Endothelial cell of umbilical vein (primary cell): ENCODE results near the gene SSNA1. TPM values are rescaled to one million over a fixed set of nuclear protein-coding genes. Genes with fewer than 3 reads are reported as not detected.

ENCODE experiments used
- BruUV-seq: library from RNA; stranded (reverse); fragments of 400-500 nt; replicated peaks from 2 replicates; lab custom pipeline; 2021; lab: Mats Ljungman, UMichigan
- CTCF ChIA-PET: fragments of 300-600, 350-600 bp; sonication (Branson Sonifier 250); formaldehyde crosslinking; loops from one replicate; lab custom pipeline; 2021; ENCODE audit warnings: antibody characterized with exemption, inconsistent platforms; lab: Charles Lee
- POLR2A ChIA-PET: fragments of 300-600, 350-600 bp; sonication (Branson Sonifier 250); formaldehyde crosslinking; loops from one replicate; lab custom pipeline; 2021; ENCODE audit warnings: antibody characterized with exemption, inconsistent platforms; lab: Charles Lee
- DNase-seq: peaks from one replicate; pipeline ENCODE4 v3.0.0-alpha.2; 2011; ENCODE audit warnings: low read depth, low spot score
- FAIRE-seq: peaks from 2 replicates; lab custom pipeline; 2011; peaks lifted over from hg19 to GRCh38; lab: Jason Lieb, UNC
- H2AFZ ChIP-seq: 2 replicates; pipeline ENCODE4 v1.6.0; 2012; ENCODE audit warnings: low read depth, low read length, control low read depth, inconsistent platforms
- H3K27ac ChIP-seq: 2 replicates; pipeline ENCODE4 v1.5.1; 2011; ENCODE audit warnings: low read depth, mild to moderate bottlenecking, control low read depth, low read length, moderate library complexity; ENCODE audit not compliant: insufficient read depth
- H3K27me3 ChIP-seq, 2 experiments: 2 replicates each; pipeline versions ENCODE4 v1.6.0 to v1.6.1; 2011; ENCODE audit warnings: low read length in 2 of 2, mixed read lengths in 1 of 2; ENCODE audit not compliant: control insufficient read depth in 2 of 2, insufficient read depth in 2 of 2
- H3K36me3 ChIP-seq, 2 experiments: 2 replicates in 1 of 2; 3 replicates in 1 of 2; pipeline ENCODE4 v1.5.1; 2011; ENCODE audit warnings: low read length in 2 of 2, mild to moderate bottlenecking in 1 of 2, moderate library complexity in 1 of 2; ENCODE audit not compliant: control insufficient read depth in 2 of 2, insufficient read depth in 2 of 2; ENCODE audit errors: extremely low read depth in 1 of 2
- H3K4me1 ChIP-seq: 3 replicates; pipeline ENCODE4 v1.5.1; 2011; ENCODE audit warnings: mild to moderate bottlenecking, low read length; ENCODE audit not compliant: control insufficient read depth, insufficient read depth; ENCODE audit errors: extremely low read depth
- H3K4me2 ChIP-seq: 2 replicates; pipeline ENCODE4 v1.6.1; 2011; ENCODE audit warnings: low read length, control low read depth, mixed read lengths; ENCODE audit not compliant: insufficient read depth
- H3K4me3 ChIP-seq, 3 experiments: fragments of 200-600 bp in 1 of 3; sonication (generic), shearing (Covaris generic) in 1 of 3; replicated peaks in 1 of 3; 2 replicates each; pipeline ENCODE4 v1.5.1; 2011 to 2016; ENCODE audit warnings: control low read depth in 3 of 3, low read length in 3 of 3, mild to moderate bottlenecking in 2 of 3, inconsistent platforms in 1 of 3, low read depth in 1 of 3, moderate library complexity in 1 of 3; ENCODE audit not compliant: insufficient read depth in 1 of 3
- H3K79me2 ChIP-seq: 2 replicates; pipeline ENCODE4 v1.6.0; 2012; ENCODE audit warnings: low read length, inconsistent platforms; ENCODE audit not compliant: control insufficient read depth, insufficient read depth
- H3K9ac ChIP-seq: replicated peaks from 2 replicates; pipeline ENCODE3; 2011; ENCODE audit warnings: low read length, control low read depth; ENCODE audit not compliant: insufficient read depth; ENCODE audit errors: extremely low read depth
- H3K9me1 ChIP-seq: replicated peaks from 3 replicates; pipeline ENCODE4 v1.6.0; 2011; ENCODE audit warnings: mild to moderate bottlenecking, low read length; ENCODE audit not compliant: control insufficient read depth, insufficient read depth; ENCODE audit errors: extremely low read depth
- H3K9me3 ChIP-seq: replicated peaks from 2 replicates; pipeline ENCODE4 v1.5.1; 2012; ENCODE audit warnings: low read length, inconsistent platforms; ENCODE audit not compliant: control insufficient read depth, insufficient read depth
- H4K20me1 ChIP-seq: replicated peaks from 2 replicates; pipeline ENCODE3; 2011; ENCODE audit warnings: mild to moderate bottlenecking, low read length; ENCODE audit not compliant: control insufficient read depth, insufficient read depth; ENCODE audit errors: extremely low read depth
- EZH2 ChIP-seq: IDR thresholded peaks from 2 replicates; pipeline ENCODE4 v1.6.1; 2012; ENCODE audit warnings: borderline replicate concordance, low read depth, mild to moderate bottlenecking, moderate library complexity, low read length, inconsistent platforms; ENCODE audit not compliant: severe bottlenecking
- FOS ChIP-seq: IDR thresholded peaks from 2 replicates; pipeline ENCODE4 v1.6.1; 2011; ENCODE audit warnings: mild to moderate bottlenecking, low read length, moderate library complexity, borderline replicate concordance; ENCODE audit not compliant: insufficient read depth
- GATA2 ChIP-seq: IDR thresholded peaks from 2 replicates; pipeline ENCODE4 v1.7.0; 2011; ENCODE audit warnings: low read depth, mild to moderate bottlenecking, moderate library complexity, mixed read lengths, low read length; ENCODE audit not compliant: insufficient read length, insufficient read depth
- JUN ChIP-seq: IDR thresholded peaks from 2 replicates; pipeline ENCODE4 v1.6.1; 2011; ENCODE audit warnings: borderline replicate concordance, low read depth; ENCODE audit not compliant: insufficient read length, insufficient read depth
- MYC ChIP-seq: IDR thresholded peaks from one replicate; pipeline ENCODE4 v1.6.1; 2011; ENCODE audit warnings: mild to moderate bottlenecking, low read depth, low read length
- POLR2A ChIP-seq: IDR thresholded peaks from 2 replicates; pipeline ENCODE4 v1.6.1; 2012; ENCODE audit warnings: low read depth, mild to moderate bottlenecking, control low read depth, low read length
- POLR2AphosphoS5 ChIP-seq: IDR thresholded peaks from 2 replicates; pipeline ENCODE4 v1.6.1; 2012; ENCODE audit warnings: low read depth, mild to moderate bottlenecking, control low read depth, low read length, moderate library complexity; ENCODE audit not compliant: insufficient read depth
- dilution Hi-C: fragments of 300-500 bp; cut with MboI; formaldehyde crosslinking; loops from one replicate; pipeline ENCODE4 v1.15.0; 2019; ENCODE audit warnings: low sequenced_read_pairs; ENCODE audit not compliant: extremely low pct_ligation_motif_present
- intact Hi-C: fragments of 100-400 bp; cut with micrococcal nuclease; formaldehyde crosslinking; loops from one replicate; pipeline ENCODE4 v1.10.0; 2022
- polyA plus RNA-seq, 4 experiments: library from polyadenylated mRNA; depleted of rRNA in 3 of 4; stranded (reverse) in 3 of 4; unstranded in 1 of 4; fragments of >200 nt; gene quantifications; 2 replicates each; pipeline versions ENCODE4 v1.2.1 to v1.2.3, GENCODE V29; 2011 to 2012; ENCODE audit warnings: missing spikeins in 1 of 4
- total RNA-seq: library from RNA; stranded (reverse); gene quantifications from 2 replicates; pipeline ENCODE4 v1.2.3, GENCODE V29; 2021
- TF ChIP-seq, protein P1 (sequence below), 2 donors: IDR thresholded peaks; 1 replicate in 1 of 2; 2 replicates in 1 of 2; pipeline ENCODE4 v1.5.1; 2011; ENCODE audit warnings: low read length in 2 of 2, mild to moderate bottlenecking in 2 of 2, moderate library complexity in 2 of 2, control low read depth in 1 of 2, inconsistent platforms in 1 of 2, low read depth in 1 of 2; ENCODE audit not compliant: insufficient read depth in 1 of 2; ENCODE audit errors: extremely low read depth in 1 of 2
- TF ChIP-seq, protein P2 (sequence below): IDR thresholded peaks from 2 replicates; pipeline ENCODE4 v1.6.1; 2011; ENCODE audit not compliant: insufficient read depth, insufficient read length

SSNA1 gene
- total and polyA plus RNA-seq, 2 donors (not counting 3 experiments of a cell fraction or from before 2014, with no cell fraction given) = 89.0 to 146 TPM

- dilution Hi-C loops (no loop called here), intact Hi-C loops (loop anchor here (1.0 to 5.0 kb wide), 3 partner anchors 14 to 450 kb away; partner anchors contain the start of gene RNF208)
- ChIA-PET POLR2A (no interaction called here), CTCF (interaction anchor here (0.6 to 2.5 kb wide), 66 partner anchors 8 to 459 kb away, joined by 3 to 63 read pairs (median 4); partner anchors contain the start of genes CYSRT1, MAN1B1, NDOR1 and NELFB)
- no peak for TF ChIP-seq MYC
- Histone ChIP-seq H3K79me2 (peaks cover 9% of the 10 kb centered on the region), H3K4me3 (no peak overlapping the region), H3K27me3 (no peaks in the 10 kb centered on the region), H2AFZ (no peak overlapping the region), H3K27ac (no peak overlapping the region), H3K4me2 (no peak overlapping the region), H3K9ac (no peak overlapping the region), H4K20me1 (no peaks in the 10 kb centered on the region), H3K9me1 (no peaks in the 10 kb centered on the region), H3K4me1 (no peaks in the 10 kb centered on the region), H3K36me3 (no peaks in the 10 kb centered on the region), H3K9me3 (no peaks in the 10 kb centered on the region)
- BruUV-seq = no TSS peak
- DNase-seq (no peak), FAIRE-seq (no peak)
Observed at GRCh38 chr9:137236936-137237421, 48.5 kb downstream of the SSNA1 start.

GRCh38 chr9:137237759-137238726 lies 49.6 kb downstream of the SSNA1 start:
- no TSS peak for BruUV-seq
- dilution Hi-C loops = no loop called here
- Histone ChIP-seq H3K4me2 (no peak overlapping the region), H3K36me3 (peaks cover 5 to 7% of the 10 kb centered on the region in 2 experiments), H3K9me3 (no peaks in the 10 kb centered on the region), H3K4me1 (peaks cover 9% of the 10 kb centered on the region), H2AFZ (no peak overlapping the region), H3K27me3 (no peaks in the 10 kb centered on the region), H3K9ac (no peak overlapping the region), H4K20me1 (no peaks in the 10 kb centered on the region), H3K9me1 (no peaks in the 10 kb centered on the region), H3K79me2 (peaks cover 20% of the 10 kb centered on the region), H3K27ac (no peak overlapping the region), H3K4me3 (no peak overlapping the region)
- intact Hi-C loops = loop anchor here (2.0 to 5.0 kb wide), 2 partner anchors 15 to 451 kb away; partner anchors contain the start of gene RNF208
- no peak for TF ChIP-seq FOS
- TF ChIP-seq JUN = no peak
- TF ChIP-seq MYC = no peak
- TF ChIP-seq POLR2A = no peak
- TF ChIP-seq, protein P1, sequence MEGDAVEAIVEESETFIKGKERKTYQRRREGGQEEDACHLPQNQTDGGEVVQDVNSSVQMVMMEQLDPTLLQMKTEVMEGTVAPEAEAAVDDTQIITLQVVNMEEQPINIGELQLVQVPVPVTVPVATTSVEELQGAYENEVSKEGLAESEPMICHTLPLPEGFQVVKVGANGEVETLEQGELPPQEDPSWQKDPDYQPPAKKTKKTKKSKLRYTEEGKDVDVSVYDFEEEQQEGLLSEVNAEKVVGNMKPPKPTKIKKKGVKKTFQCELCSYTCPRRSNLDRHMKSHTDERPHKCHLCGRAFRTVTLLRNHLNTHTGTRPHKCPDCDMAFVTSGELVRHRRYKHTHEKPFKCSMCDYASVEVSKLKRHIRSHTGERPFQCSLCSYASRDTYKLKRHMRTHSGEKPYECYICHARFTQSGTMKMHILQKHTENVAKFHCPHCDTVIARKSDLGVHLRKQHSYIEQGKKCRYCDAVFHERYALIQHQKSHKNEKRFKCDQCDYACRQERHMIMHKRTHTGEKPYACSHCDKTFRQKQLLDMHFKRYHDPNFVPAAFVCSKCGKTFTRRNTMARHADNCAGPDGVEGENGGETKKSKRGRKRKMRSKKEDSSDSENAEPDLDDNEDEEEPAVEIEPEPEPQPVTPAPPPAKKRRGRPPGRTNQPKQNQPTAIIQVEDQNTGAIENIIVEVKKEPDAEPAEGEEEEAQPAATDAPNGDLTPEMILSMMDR (IDR thresholded peaks at IDR 0.05; ENCODE audit: extremely low read depth in 1 of 2, insufficient read depth in 1 of 2, low read depth in 1 of 2, low read length in 2 of 2) = no peak
- TF ChIP-seq EZH2 = no peak
- TF ChIP-seq POLR2AphosphoS5 = no peak
- TF ChIP-seq, protein P2, sequence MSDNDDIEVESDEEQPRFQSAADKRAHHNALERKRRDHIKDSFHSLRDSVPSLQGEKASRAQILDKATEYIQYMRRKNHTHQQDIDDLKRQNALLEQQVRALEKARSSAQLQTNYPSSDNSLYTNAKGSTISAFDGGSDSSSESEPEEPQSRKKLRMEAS = no peak
- TF ChIP-seq GATA2 = no peak
- DNase-seq (no peak), FAIRE-seq (no peak)
- CTCF ChIA-PET = interaction anchor here (1.0 to 2.5 kb wide), 6 partner anchors 13 to 209 kb away, joined by 3 to 63 read pairs (median 10); partner anchors contain the start of genes CYSRT1, NDOR1, NELFB and RNF208
- POLR2A ChIA-PET = no interaction called here
